ENCODE results near the gene FUCA2. TPM values are rescaled to one million over a fixed set of nuclear protein-coding genes. Genes with fewer than 3 reads are reported as not detected.
A peak's percentile ranks its signal among the peaks of the same experiment; 100 is the strongest.
"Not testable (repeated sequence)": the region's sequence is repeated elsewhere in the genome, so short reads cannot be mapped to it uniquely, and the experiment has no call there.

The FUCA2 gene
- total and polyA plus RNA-seq, 8 donors = 16.2 to 36.7 (median 26.7) TPM

DNA sequence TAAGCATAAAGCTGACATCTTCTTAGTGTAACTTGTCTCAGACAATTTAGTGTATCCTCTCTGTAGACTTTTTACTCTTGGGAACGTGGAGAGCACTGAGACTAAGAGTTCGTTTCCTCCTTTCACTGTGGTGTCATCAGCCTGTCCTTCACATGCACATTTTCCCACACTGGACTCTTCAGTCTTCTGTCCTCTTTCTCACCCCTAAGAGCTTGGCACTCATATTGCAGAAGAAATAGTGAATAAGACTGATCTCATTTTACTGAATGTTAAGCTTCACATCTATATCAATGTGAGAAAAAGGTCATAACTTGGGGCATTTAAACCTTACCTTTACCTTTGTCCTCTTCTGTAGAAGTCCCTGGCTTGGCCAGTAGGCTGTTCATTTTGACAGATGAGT lies 25.6 kb downstream of the FUCA2 start:
- 75 to 78% methylated on average over 2 of the region's 2 CpGs for WGBS, 2 donors
- H3K9me3 ChIP-seq = no peaks in the 10 kb centered on the region
- no peaks in the 10 kb centered on the region for H3K36me3 ChIP-seq
- H3K4me3 ChIP-seq = no peak overlapping the region
- TF ChIP-seq CTCF (IDR thresholded peaks at IDR 0.05) = no peak
- intact Hi-C loops (cut with DNase I) = no loop called here
- no peaks in the 10 kb centered on the region for H3K4me1 ChIP-seq
- ATAC-seq (no peak), FAIRE-seq (no peak), DNase-seq (no peak)
- H3K27ac ChIP-seq = no peak overlapping the region
- no peaks in the 10 kb centered on the region for H3K27me3 ChIP-seq

- 71 to 99% methylated on average over 2 of the region's 2 CpGs for WGBS, 2 donors
- intact Hi-C loops (cut with DNase I) = no loop called here
- FAIRE-seq = peak; percentile 23
These were observed 28.9 kb downstream of the FUCA2 start for GRCh38 chr6:143482593-143482992.

GRCh38 chr6:143478479-143479062 lies 32.9 kb downstream of the FUCA2 start:
- Histone ChIP-seq H3K4me1 (no peaks in the 10 kb centered on the region), H3K27ac (no peak overlapping the region), H3K27me3 (no peaks in the 10 kb centered on the region), H3K4me3 (no peak overlapping the region), H3K9me3 (no peaks in the 10 kb centered on the region), H3K36me3 (peaks cover 0 to 9% (median 0%) of the 10 kb centered on the region in 3 donors)
- 94 to 96% methylated on average over 3 of the region's 3 CpGs for WGBS, 2 donors
- ATAC-seq = no peak
- TF ChIP-seq CTCF (IDR thresholded peaks at IDR 0.05) = no peak
- intact Hi-C loops (cut with DNase I) = no loop called here
- DNase-seq = no peak
- no peak for FAIRE-seq

More at GRCh38 chr6:143482593-143482992, 28.9 kb downstream of the FUCA2 start:
- TF ChIP-seq CTCF (IDR thresholded peaks at IDR 0.05) = no peak
- DNase-seq (no peak), ATAC-seq (no peak)
- H3K9me3 ChIP-seq = no peaks in the 10 kb centered on the region
- H3K36me3 ChIP-seq = no peaks in the 10 kb centered on the region
- no peak overlapping the region for H3K27ac ChIP-seq
- H3K4me1 ChIP-seq = no peaks in the 10 kb centered on the region
- no peaks in the 10 kb centered on the region for H3K27me3 ChIP-seq
- H3K4me3 ChIP-seq = no peak overlapping the region

GRCh38 chr6:143476545-143476944 lies 35.0 kb downstream of the FUCA2 start:
- Histone ChIP-seq H3K27ac (no peak overlapping the region), H3K9me3 (no peaks in the 10 kb centered on the region), H3K4me3 (no peak overlapping the region), H3K4me1 (no peaks in the 10 kb centered on the region), H3K27me3 (no peaks in the 10 kb centered on the region), H3K36me3 (peaks cover 0 to 18% (median 0%) of the 10 kb centered on the region in 3 donors)
- DNase-seq (no peak), ATAC-seq (no peak), FAIRE-seq (no peak)
- WGBS, 2 donors = 97 to 98% methylated on average over 1 of the region's 1 CpG
- intact Hi-C loops (cut with DNase I) = no loop called here
- no peak for TF ChIP-seq CTCF (IDR thresholded peaks at IDR 0.05)

GRCh38 chr6:143471822-143472221 lies 39.7 kb downstream of the FUCA2 start:
- H3K4me3 ChIP-seq = no peak overlapping the region
- FAIRE-seq (no peak), ATAC-seq (no peak), DNase-seq (no peak)
- H3K27ac ChIP-seq = no peak overlapping the region
- no peaks in the 10 kb centered on the region for H3K9me3 ChIP-seq
- H3K27me3 ChIP-seq = no peaks in the 10 kb centered on the region
- WGBS, 2 donors = 93 to 100% methylated on average over 1 of the region's 1 CpG
- intact Hi-C loops (cut with DNase I) = no loop called here
- H3K36me3 ChIP-seq = peaks cover 0 to 18% (median 0%) of the 10 kb centered on the region in 3 donors
- no peak for TF ChIP-seq CTCF (IDR thresholded peaks at IDR 0.05)
- no peaks in the 10 kb centered on the region for H3K4me1 ChIP-seq

GRCh38 chr6:143468823-143469222 lies 42.7 kb downstream of the FUCA2 start:
- ATAC-seq; H3K4me1 ChIP-seq; intact Hi-C loops (cut with DNase I); H3K36me3 ChIP-seq; H3K9me3 ChIP-seq; DNase-seq; H3K4me3 ChIP-seq; FAIRE-seq; H3K27ac ChIP-seq; H3K27me3 ChIP-seq: not testable (repeated sequence)
- 80 to 83% methylated on average over 2 of the region's 2 CpGs for WGBS, 2 donors

All from pancreas (tissue), 10 donors.